Smooth muscle cell (in vitro differentiated cells): ENCODE measurements around the gene ADCK1. TPM values are rescaled to one million over a fixed set of nuclear protein-coding genes. Genes with fewer than 3 reads are reported as not detected.
"Not testable (repeated sequence)": the region's sequence is repeated elsewhere in the genome, so short reads cannot be mapped to it uniquely, and the experiment has no call there.

Source experiments
- DNase-seq: peaks from one replicate; lab custom pipeline; 2025; ENCODE audit not compliant: unreplicated experiment; lab: John Stamatoyannopoulos, UW
- H2AFZ ChIP-seq: fragments of 200-600 bp; sonication (generic); 2 replicates; pipeline ENCODE4 v1.6.0; 2016; ENCODE audit warnings: antibody characterized with exemption, low read depth, mild to moderate bottlenecking
- H3F3A ChIP-seq: fragments of 200-600 bp; sonication (generic); 2 replicates; pipeline ENCODE4 v1.6.0; 2017; ENCODE audit warnings: antibody characterized with exemption, low read depth
- H3K27ac ChIP-seq: fragments of 200-600 bp; sonication (generic); 2 replicates; pipeline ENCODE4 v1.5.1; 2016; ENCODE audit warnings: low read depth, mild to moderate bottlenecking
- H3K27me3 ChIP-seq: fragments of 200-600 bp; sonication (generic); 2 replicates; pipeline ENCODE4 v1.6.1; 2016; ENCODE audit warnings: low read depth, mild to moderate bottlenecking
- H3K36me3 ChIP-seq: fragments of 200-600 bp; sonication (generic); 2 replicates; pipeline ENCODE4 v1.5.1; 2016; ENCODE audit warnings: low read depth
- H3K4me1 ChIP-seq: fragments of 200-600 bp; sonication (generic); 2 replicates; pipeline ENCODE4 v1.5.1; 2016; ENCODE audit warnings: low read depth
- H3K4me2 ChIP-seq: fragments of 200-600 bp; sonication (generic); 2 replicates; pipeline ENCODE4 v1.6.0; 2016; ENCODE audit warnings: mild to moderate bottlenecking
- H3K4me3 ChIP-seq: fragments of 200-600 bp; sonication (generic); 2 replicates; pipeline ENCODE4 v1.5.1; 2016; ENCODE audit warnings: mild to moderate bottlenecking
- H3K79me2 ChIP-seq: fragments of 200-600 bp; sonication (generic); 2 replicates; pipeline ENCODE4 v1.6.0; 2016; ENCODE audit warnings: low read depth, mild to moderate bottlenecking
- H3K9ac ChIP-seq: fragments of 200-600 bp; sonication (generic); 2 replicates; pipeline ENCODE4 v1.6.0; 2016; ENCODE audit warnings: low read depth
- H3K9me3 ChIP-seq: fragments of 200-600 bp; sonication (generic); replicated peaks from 2 replicates; pipeline ENCODE4 v1.5.1; 2016; ENCODE audit warnings: low read depth
- H4K20me1 ChIP-seq: fragments of 200-600 bp; sonication (generic); 2 replicates; pipeline ENCODE4 v1.6.0; 2016; ENCODE audit warnings: low read depth
- WGBS: methylation state at CpG from one replicate; pipeline ENCODE4 v1.1.7; 2016; ENCODE audit warnings: low lambda C conversion rate; 5-methylcytosine and 5-hydroxymethylcytosine counted together
- polyA plus RNA-seq: library from polyadenylated mRNA; unstranded; fragments of >200 nt; fragmentation: Nextera tagmentation; extraction: Ambion mirVana; gene quantifications from 2 replicates; pipeline ENCODE4 v1.2.1, GENCODE V29; 2016
- total RNA-seq: library from RNA; depleted of rRNA; stranded (reverse); fragments of >200 nt; gene quantifications from 2 replicates; pipeline ENCODE4 v1.2.3, GENCODE V29; 2014
- TF ChIP-seq, protein P1 (sequence below): fragments of 200-600 bp; sonication (generic); IDR thresholded peaks from 2 replicates; pipeline ENCODE4 v1.5.1; 2017; ENCODE audit warnings: borderline replicate concordance, mild to moderate bottlenecking, antibody characterized with exemption; ENCODE audit not compliant: insufficient read depth, poor library complexity, severe bottlenecking

The ADCK1 gene
- total and polyA plus RNA-seq, 2 experiments from 2014 or later, result 4.2 to 5.1 TPM

DNA sequence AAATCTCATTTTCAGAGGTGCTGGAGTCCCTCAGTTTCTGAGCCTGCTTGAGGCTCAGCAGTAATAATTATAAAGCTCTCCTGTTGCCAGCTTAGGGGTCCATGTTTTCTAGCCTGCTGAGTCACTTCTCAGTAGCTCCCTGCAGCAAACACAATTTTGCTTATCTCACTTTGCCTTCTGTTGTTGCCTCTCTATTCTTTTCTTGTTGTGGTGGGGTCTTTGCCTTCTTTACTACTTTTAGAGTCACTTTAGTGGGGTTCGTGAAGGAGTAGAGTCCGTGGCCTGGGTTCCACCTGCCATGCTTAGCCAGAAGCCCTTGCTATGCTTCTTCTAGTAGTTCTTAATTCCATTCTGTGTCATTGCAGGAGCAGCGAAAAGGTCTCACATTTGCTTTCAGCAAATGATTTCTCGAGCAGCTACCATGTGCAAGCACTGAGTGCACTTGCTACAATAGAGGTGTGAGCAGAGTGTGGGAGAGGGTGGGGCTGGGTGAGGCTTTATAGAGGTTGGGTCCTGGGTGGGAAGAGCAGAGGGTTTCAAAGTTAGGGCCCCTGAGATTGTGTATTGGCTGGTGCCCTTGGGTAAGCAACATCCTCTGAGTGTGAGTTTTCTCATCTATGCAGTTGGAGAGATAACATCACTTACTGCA is 114.3 kb downstream of the ADCK1 start:
- no peaks in the 10 kb centered on the region for H3K4me1 ChIP-seq
- 96% methylated on average over 4 of the region's 4 CpGs for WGBS
- H3K79me2 ChIP-seq, result no peaks in the 10 kb centered on the region
- no peak overlapping the region for H3K9ac ChIP-seq
- no peaks in the 10 kb centered on the region for H3K9me3 ChIP-seq
- H4K20me1 ChIP-seq, result no peaks in the 10 kb centered on the region
- no peak for DNase-seq
- no peak overlapping the region for H2AFZ ChIP-seq
- no peak overlapping the region for H3K27ac ChIP-seq
- no peaks in the 10 kb centered on the region for H3K27me3 ChIP-seq
- no peaks in the 10 kb centered on the region for H3K36me3 ChIP-seq
- no peaks in the 10 kb centered on the region for H3F3A ChIP-seq
- TF ChIP-seq, protein P1, sequence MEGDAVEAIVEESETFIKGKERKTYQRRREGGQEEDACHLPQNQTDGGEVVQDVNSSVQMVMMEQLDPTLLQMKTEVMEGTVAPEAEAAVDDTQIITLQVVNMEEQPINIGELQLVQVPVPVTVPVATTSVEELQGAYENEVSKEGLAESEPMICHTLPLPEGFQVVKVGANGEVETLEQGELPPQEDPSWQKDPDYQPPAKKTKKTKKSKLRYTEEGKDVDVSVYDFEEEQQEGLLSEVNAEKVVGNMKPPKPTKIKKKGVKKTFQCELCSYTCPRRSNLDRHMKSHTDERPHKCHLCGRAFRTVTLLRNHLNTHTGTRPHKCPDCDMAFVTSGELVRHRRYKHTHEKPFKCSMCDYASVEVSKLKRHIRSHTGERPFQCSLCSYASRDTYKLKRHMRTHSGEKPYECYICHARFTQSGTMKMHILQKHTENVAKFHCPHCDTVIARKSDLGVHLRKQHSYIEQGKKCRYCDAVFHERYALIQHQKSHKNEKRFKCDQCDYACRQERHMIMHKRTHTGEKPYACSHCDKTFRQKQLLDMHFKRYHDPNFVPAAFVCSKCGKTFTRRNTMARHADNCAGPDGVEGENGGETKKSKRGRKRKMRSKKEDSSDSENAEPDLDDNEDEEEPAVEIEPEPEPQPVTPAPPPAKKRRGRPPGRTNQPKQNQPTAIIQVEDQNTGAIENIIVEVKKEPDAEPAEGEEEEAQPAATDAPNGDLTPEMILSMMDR, result no peak
- no peak overlapping the region for H3K4me2 ChIP-seq
- no peak overlapping the region for H3K4me3 ChIP-seq

DNA sequence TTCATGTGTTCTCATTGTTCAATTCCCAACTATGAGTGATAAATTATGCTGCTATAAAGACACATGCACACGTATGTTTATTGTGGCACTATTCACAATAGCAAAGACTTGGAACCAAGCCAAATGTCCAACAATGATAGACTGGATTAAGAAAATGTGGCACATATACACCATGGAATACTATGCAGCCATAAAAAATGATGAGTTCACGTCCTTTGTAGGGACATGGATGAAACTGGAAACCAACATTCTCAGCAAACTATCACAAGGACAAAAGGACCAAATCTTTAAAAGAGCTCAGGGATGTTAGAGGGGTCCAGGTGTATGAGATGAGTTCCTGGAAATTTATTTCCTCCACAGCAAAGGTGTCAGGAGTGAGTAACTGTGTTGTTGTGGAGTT is 115.5 kb downstream of the ADCK1 start:
- H3K9me3 ChIP-seq, H3K4me1 ChIP-seq, DNase-seq, H3K4me2 ChIP-seq, H3K27ac ChIP-seq, H3K79me2 ChIP-seq, H4K20me1 ChIP-seq, H3F3A ChIP-seq, H3K27me3 ChIP-seq, H3K9ac ChIP-seq, H3K36me3 ChIP-seq, H3K4me3 ChIP-seq, H2AFZ ChIP-seq: not testable (repeated sequence)
- WGBS, result 86% methylated on average over 2 of the region's 2 CpGs

DNA sequence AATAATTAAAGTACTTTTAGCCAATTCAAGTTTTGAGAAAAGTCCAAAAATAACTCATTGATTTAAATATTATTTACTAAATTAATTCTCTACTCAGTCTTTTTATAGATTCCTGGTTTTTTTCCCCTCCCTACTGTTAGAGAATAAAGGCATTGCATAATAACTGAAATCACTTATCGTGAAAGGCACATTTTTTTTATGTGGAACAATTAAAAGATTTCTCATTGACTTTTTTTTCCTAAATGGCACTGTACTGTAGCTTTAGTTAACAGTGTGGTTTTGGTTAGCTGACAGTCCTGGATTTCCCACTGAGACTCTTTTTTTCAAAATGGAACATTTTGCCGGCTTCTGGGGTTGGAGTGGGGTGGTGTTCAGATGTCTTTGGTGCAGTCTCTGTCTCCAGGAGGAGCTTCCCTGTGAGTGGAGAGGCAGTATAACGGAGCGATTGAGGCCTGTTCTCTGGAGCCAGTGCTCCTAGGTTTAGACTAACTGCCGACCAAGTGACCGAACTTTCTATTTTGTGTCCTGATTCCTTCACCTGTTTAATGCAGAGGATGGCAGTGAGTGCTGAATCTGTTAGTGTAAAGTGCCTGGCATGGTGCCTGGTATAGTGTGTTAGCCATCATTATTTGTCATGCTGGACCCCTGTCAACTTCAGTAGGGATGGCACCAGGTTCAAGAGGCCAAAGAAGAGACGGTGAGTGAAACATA is 117.7 kb downstream of the ADCK1 start:
- 95% methylated on average over 7 of the region's 7 CpGs for WGBS
- no peak for DNase-seq
- H3F3A ChIP-seq, result no peaks in the 10 kb centered on the region

GRCh38 chr14:77918448-77918847 is 118.5 kb downstream of the ADCK1 start:
- Histone ChIP-seq H3F3A (no peaks in the 10 kb centered on the region), H3K9ac (no peak overlapping the region)
- WGBS, result 79% methylated on average over 2 of the region's 2 CpGs

More for the DNA sequence above, 117.7 kb downstream of the ADCK1 start:
- Histone ChIP-seq H3K36me3 (no peaks in the 10 kb centered on the region), H3K4me1 (no peaks in the 10 kb centered on the region), H3K79me2 (no peaks in the 10 kb centered on the region), H2AFZ (no peak overlapping the region), H3K27me3 (no peaks in the 10 kb centered on the region), H3K9me3 (no peaks in the 10 kb centered on the region), H3K4me3 (no peak overlapping the region), H3K9ac (no peak overlapping the region), H3K4me2 (no peak overlapping the region), H4K20me1 (no peaks in the 10 kb centered on the region), H3K27ac (no peak overlapping the region)
- TF ChIP-seq, protein P1, result no peak

More at GRCh38 chr14:77918448-77918847, 118.5 kb downstream of the ADCK1 start:
- Histone ChIP-seq H3K4me2 (no peak overlapping the region), H3K27me3 (no peaks in the 10 kb centered on the region), H3K4me1 (no peaks in the 10 kb centered on the region), H3K27ac (no peak overlapping the region), H3K79me2 (no peaks in the 10 kb centered on the region), H4K20me1 (no peaks in the 10 kb centered on the region), H3K4me3 (no peak overlapping the region), H3K36me3 (no peaks in the 10 kb centered on the region), H3K9me3 (no peaks in the 10 kb centered on the region), H2AFZ (no peak overlapping the region)
- TF ChIP-seq, protein P1, result no peak
- DNase-seq, result no peak
